Mesenchymal stem cell (in vitro differentiated cells and primary cell): ENCODE data around the gene EEF1AKMT1.

Source experiments
- DNase-seq: peaks from one replicate; pipeline ENCODE4 v3.0.0-alpha.2; 2013
- H2AFZ ChIP-seq: one replicate; pipeline ENCODE4 v1.6.1; 2013; ENCODE audit warnings: low read depth, mild to moderate bottlenecking, control low read depth, inconsistent platforms, low read length, moderate library complexity
- H2AK5ac ChIP-seq: 2 replicates; pipeline ENCODE4 v1.6.1; 2013; ENCODE audit warnings: low read length, moderate library complexity, mild to moderate bottlenecking, inconsistent platforms; ENCODE audit not compliant: severe bottlenecking
- H2BK120ac ChIP-seq: one replicate; pipeline ENCODE4 v1.6.1; 2013; ENCODE audit warnings: low read depth, mild to moderate bottlenecking, inconsistent platforms, low read length, moderate library complexity
- H2BK12ac ChIP-seq, 2 experiments: one replicate each; pipeline ENCODE4 v1.6.1; 2013; ENCODE audit warnings: inconsistent platforms in 2 of 2, low read length in 2 of 2, mild to moderate bottlenecking in 2 of 2, moderate library complexity in 2 of 2, control low read depth in 1 of 2
- H2BK15ac ChIP-seq: one replicate; pipeline ENCODE4 v1.6.1; 2013; ENCODE audit warnings: mild to moderate bottlenecking, low read depth, inconsistent platforms; ENCODE audit not compliant: poor library complexity, severe bottlenecking
- H2BK5ac ChIP-seq: 2 replicates; pipeline ENCODE4 v1.6.1; 2013; ENCODE audit warnings: low read depth, mild to moderate bottlenecking, low read length, control low read depth, inconsistent platforms; ENCODE audit not compliant: poor library complexity, severe bottlenecking
- H3K14ac ChIP-seq, 2 experiments: one replicate each; pipeline ENCODE4 v1.6.1; 2013; ENCODE audit warnings: inconsistent platforms in 2 of 2, low read length in 2 of 2, control low read depth in 1 of 2, mild to moderate bottlenecking in 1 of 2, moderate library complexity in 1 of 2
- H3K18ac ChIP-seq, 2 experiments: one replicate each; pipeline ENCODE4 v1.6.1; 2013; ENCODE audit warnings: inconsistent platforms in 2 of 2, low read length in 2 of 2, control low read depth in 1 of 2, low read depth in 1 of 2, mild to moderate bottlenecking in 1 of 2
- H3K23ac ChIP-seq, 2 experiments: one replicate each; pipeline ENCODE4 v1.6.1; 2013; ENCODE audit warnings: inconsistent platforms in 2 of 2, low read length in 2 of 2, mild to moderate bottlenecking in 2 of 2, moderate library complexity in 2 of 2, control low read depth in 1 of 2
- H3K27ac ChIP-seq: 2 replicates; pipeline ENCODE4 v1.5.1; 2013; ENCODE audit warnings: mild to moderate bottlenecking, moderate library complexity, low read length, control low read depth, inconsistent platforms; ENCODE audit not compliant: poor library complexity, severe bottlenecking
- H3K27me3 ChIP-seq, 2 experiments: 2 replicates each; pipeline versions ENCODE4 v1.6.1 to v1.7.0; 2013; ENCODE audit warnings: low read length in 2 of 2, mild to moderate bottlenecking in 2 of 2, moderate library complexity in 2 of 2, control low read depth in 1 of 2, inconsistent platforms in 1 of 2; ENCODE audit not compliant: control insufficient read depth in 1 of 2, insufficient read depth in 1 of 2
- H3K36me3 ChIP-seq, 2 experiments: 2 replicates each; pipeline versions ENCODE4 v1.6.1 to v1.7.0; 2013; ENCODE audit warnings: low read length in 2 of 2, control low read depth in 1 of 2, inconsistent platforms in 1 of 2, low read depth in 1 of 2, mild to moderate bottlenecking in 1 of 2; ENCODE audit not compliant: insufficient read depth in 2 of 2, control insufficient read depth in 1 of 2
- H3K4ac ChIP-seq, 2 experiments: one replicate each; pipeline ENCODE4 v1.6.1; 2013; ENCODE audit warnings: inconsistent platforms in 2 of 2, low read length in 2 of 2, mild to moderate bottlenecking in 2 of 2, moderate library complexity in 2 of 2, control low read depth in 1 of 2, low read depth in 1 of 2
- H3K4me1 ChIP-seq: 2 replicates; pipeline ENCODE4 v1.6.1; 2013; ENCODE audit warnings: low read depth, low read length, control low read depth; ENCODE audit not compliant: control insufficient read depth, insufficient read depth
- H3K4me2 ChIP-seq: 2 replicates; pipeline ENCODE4 v1.6.1; 2013; ENCODE audit warnings: low read length, mild to moderate bottlenecking, inconsistent platforms; ENCODE audit not compliant: poor library complexity, severe bottlenecking
- H3K4me3 ChIP-seq, 2 experiments: 2 replicates each; pipeline versions ENCODE4 v1.5.1 to v1.7.0; 2013; ENCODE audit warnings: low read length in 2 of 2, mild to moderate bottlenecking in 2 of 2, control low read depth in 1 of 2, low read depth in 1 of 2; ENCODE audit not compliant: insufficient read depth in 1 of 2
- H3K79me1 ChIP-seq: replicated peaks from 2 replicates; pipeline ENCODE4 v1.6.1; 2013; ENCODE audit warnings: mild to moderate bottlenecking, control low read depth, low read length, inconsistent platforms; ENCODE audit not compliant: poor library complexity, severe bottlenecking
- H3K9ac ChIP-seq: 2 replicates; pipeline ENCODE4 v1.7.0; 2013; ENCODE audit warnings: mild to moderate bottlenecking, low read length, moderate library complexity
- H3K9me3 ChIP-seq: 2 replicates; pipeline ENCODE4 v1.7.0; 2013; ENCODE audit warnings: mild to moderate bottlenecking, low read length; ENCODE audit not compliant: control insufficient read depth
- H4K8ac ChIP-seq: one replicate; pipeline ENCODE4 v1.6.1; 2013; ENCODE audit warnings: inconsistent platforms, mild to moderate bottlenecking, low read length, moderate library complexity
- H4K91ac ChIP-seq: one replicate; pipeline ENCODE4 v1.6.1; 2013; ENCODE audit warnings: mild to moderate bottlenecking, low read length, inconsistent platforms
- WGBS: methylation state at CpG from one replicate; pipeline ENCODE4 v1.1.7; 2013; ENCODE audit warnings: mixed read lengths; 5-methylcytosine and 5-hydroxymethylcytosine counted together

The EEF1AKMT1 gene

DNA sequence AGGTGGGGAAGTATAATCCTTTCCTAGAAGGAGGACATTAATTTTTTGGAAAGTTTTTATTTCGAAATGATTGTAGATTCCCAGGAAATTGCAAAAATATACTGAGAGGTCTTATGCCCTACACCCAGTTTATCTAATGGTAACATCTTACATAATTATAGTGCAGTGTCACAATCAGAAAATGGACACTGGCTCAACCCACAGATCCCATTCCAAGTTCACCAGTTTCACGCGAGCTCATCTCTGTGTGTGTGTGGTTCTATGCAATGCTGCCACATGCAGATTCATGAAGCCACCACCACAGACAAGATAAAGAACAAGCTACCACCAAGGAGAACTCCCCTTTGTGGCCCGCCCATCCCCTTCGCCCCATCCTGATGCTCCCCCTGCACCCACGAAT is 45.9 kb downstream of the EEF1AKMT1 start:
- H3K4me2 ChIP-seq: no peak overlapping the region
- H4K8ac ChIP-seq: no peak overlapping the region
- H2BK5ac ChIP-seq: no peak overlapping the region
- no peak overlapping the region for H3K14ac ChIP-seq
- H3K18ac ChIP-seq: no peak overlapping the region
- H3K9me3 ChIP-seq: no peaks in the 10 kb centered on the region
- peaks cover 2% of the 10 kb centered on the region for H3K4me1 ChIP-seq
- no peaks in the 10 kb centered on the region for H3K79me1 ChIP-seq
- no peak overlapping the region for H3K23ac ChIP-seq
- no peak for DNase-seq
- H2BK15ac ChIP-seq: no peak overlapping the region
- H2BK12ac ChIP-seq: no peak overlapping the region
- H2AK5ac ChIP-seq: no peak overlapping the region
- no peak overlapping the region for H3K4ac ChIP-seq
- no peaks in the 10 kb centered on the region for H3K27me3 ChIP-seq
- no peak overlapping the region for H3K4me3 ChIP-seq
- no peak overlapping the region for H2BK120ac ChIP-seq
- H4K91ac ChIP-seq: no peak overlapping the region
- no peak overlapping the region for H3K27ac ChIP-seq
- no peak overlapping the region for H2AFZ ChIP-seq
- peaks cover 0 to 4% of the 10 kb centered on the region in 2 experiments for H3K36me3 ChIP-seq
- no peak overlapping the region for H3K9ac ChIP-seq
- 95% methylated on average over 4 of the region's 6 CpGs for WGBS

DNA sequence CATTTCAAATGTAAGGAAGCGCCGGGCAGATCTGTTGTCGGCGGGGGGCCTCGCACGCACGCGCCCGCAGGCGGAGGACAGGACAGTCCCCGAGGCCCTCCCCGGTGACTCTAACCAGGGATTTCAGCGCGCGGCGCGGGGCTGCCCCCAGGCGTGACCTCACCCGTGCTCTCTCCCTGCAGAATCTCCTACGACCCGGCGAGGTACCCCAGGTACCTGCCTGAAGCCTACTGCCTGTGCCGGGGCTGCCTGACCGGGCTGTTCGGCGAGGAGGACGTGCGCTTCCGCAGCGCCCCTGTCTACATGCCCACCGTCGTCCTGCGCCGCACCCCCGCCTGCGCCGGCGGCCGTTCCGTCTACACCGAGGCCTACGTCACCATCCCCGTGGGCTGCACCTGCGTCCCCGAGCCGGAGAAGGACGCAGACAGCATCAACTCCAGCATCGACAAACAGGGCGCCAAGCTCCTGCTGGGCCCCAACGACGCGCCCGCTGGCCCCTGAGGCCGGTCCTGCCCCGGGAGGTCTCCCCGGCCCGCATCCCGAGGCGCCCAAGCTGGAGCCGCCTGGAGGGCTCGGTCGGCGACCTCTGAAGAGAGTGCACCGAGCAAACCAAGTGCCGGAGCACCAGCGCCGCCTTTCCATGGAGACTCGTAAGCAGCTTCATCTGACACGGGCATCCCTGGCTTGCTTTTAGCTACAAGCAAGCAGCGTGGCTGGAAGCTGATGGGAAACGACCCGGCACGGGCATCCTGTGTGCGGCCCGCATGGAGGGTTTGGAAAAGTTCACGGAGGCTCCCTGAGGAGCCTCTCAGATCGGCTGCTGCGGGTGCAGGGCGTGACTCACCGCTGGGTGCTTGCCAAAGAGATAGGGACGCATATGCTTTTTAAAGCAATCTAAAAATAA is 52.1 kb downstream of the EEF1AKMT1 start:
- peak overlapping the region; percentile 56 to 66 for H3K4me3 ChIP-seq
- peaks cover 13% of the 10 kb centered on the region for H3K4me1 ChIP-seq
- no peak overlapping the region for H2BK120ac ChIP-seq
- peaks cover 7 to 18% of the 10 kb centered on the region in 2 experiments for H3K27me3 ChIP-seq
- no peak overlapping the region for H3K27ac ChIP-seq
- no peaks in the 10 kb centered on the region for H3K36me3 ChIP-seq
- no peak overlapping the region for H2BK12ac ChIP-seq
- H2BK5ac ChIP-seq: no peak overlapping the region
- WGBS: 5% methylated on average over 76 of the region's 81 CpGs
- peak; percentile 46 for DNase-seq
- H2BK15ac ChIP-seq: no peak overlapping the region
- peak overlapping the region; percentile 96 for H3K4me2 ChIP-seq
- no peaks in the 10 kb centered on the region for H3K9me3 ChIP-seq
- H3K79me1 ChIP-seq: no peaks in the 10 kb centered on the region
- H3K4ac ChIP-seq: no peak overlapping the region
- H3K18ac ChIP-seq: no peak overlapping the region
- H4K8ac ChIP-seq: peak overlapping the region; percentile 57
- no peak overlapping the region for H2AK5ac ChIP-seq
- H2AFZ ChIP-seq: peak overlapping the region; percentile 29
- H3K14ac ChIP-seq: peak overlapping the region in 1 of 2 experiments; percentile 50
- H3K23ac ChIP-seq: peak overlapping the region in 1 of 2 experiments; percentile 90
- peak overlapping the region; percentile 30 for H3K9ac ChIP-seq
- no peak overlapping the region for H4K91ac ChIP-seq

DNA sequence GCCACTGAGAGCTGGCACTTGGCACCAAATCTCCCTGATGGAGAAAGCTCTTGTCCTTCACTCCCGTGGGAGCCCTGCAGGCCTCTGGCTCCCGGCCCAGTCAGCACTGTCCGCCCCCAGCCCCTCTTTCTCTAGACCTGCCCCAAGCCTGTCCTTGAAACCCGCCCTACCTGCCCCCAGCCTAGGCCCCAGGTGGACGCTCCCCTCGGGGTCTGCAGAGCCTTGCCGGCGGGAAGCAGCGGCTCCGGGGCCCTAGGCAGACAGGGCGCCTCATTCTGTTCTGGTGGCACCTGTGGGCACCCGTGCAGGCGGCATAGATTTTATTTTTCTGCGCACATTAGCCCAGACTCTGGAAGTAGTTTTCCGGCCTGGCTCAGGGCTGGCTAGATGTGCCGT is 52.7 kb downstream of the EEF1AKMT1 start:
- Histone ChIP-seq H3K4me2 (peak overlapping the region; percentile 96), H2BK120ac (no peak overlapping the region), H3K27me3 (peaks cover 7 to 18% of the 10 kb centered on the region in 2 experiments), H2BK5ac (no peak overlapping the region), H2BK15ac (no peak overlapping the region), H3K79me1 (no peaks in the 10 kb centered on the region), H3K4me1 (peaks cover 13% of the 10 kb centered on the region), H3K27ac (no peak overlapping the region), H2AFZ (no peak overlapping the region), H4K91ac (no peak overlapping the region), H3K23ac (peak overlapping the region in 1 of 2 experiments; percentile 55), H4K8ac (no peak overlapping the region), H3K14ac (no peak overlapping the region), H2BK12ac (no peak overlapping the region), H2AK5ac (no peak overlapping the region), H3K9ac (no peak overlapping the region), H3K4me3 (no peak overlapping the region), H3K36me3 (no peaks in the 10 kb centered on the region), H3K4ac (no peak overlapping the region), H3K9me3 (no peaks in the 10 kb centered on the region), H3K18ac (no peak overlapping the region)
- DNase-seq: no peak
- WGBS: 62% methylated on average over 16 of the region's 16 CpGs

DNA sequence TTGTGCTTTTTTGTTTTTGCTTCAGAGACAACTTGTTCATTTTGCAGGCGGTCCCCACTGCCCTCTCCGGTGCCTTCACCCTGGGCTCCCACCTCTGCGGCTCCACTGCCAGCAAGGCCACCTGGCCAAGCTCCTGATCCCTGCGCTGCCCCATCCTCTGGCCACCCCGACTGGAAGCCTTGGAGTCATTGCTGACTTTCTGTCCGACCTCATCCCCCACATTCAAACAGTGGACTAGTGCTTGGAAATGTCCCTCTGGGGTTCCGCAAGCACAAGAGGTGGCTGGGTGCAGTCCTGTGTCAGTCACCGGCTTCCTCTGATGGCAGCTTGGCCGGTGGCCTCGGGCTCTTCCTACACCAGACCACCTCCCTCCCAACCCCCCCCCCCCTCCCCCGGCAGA is 53.3 kb downstream of the EEF1AKMT1 start:
- Histone ChIP-seq H2BK120ac (no peak overlapping the region), H2AFZ (no peak overlapping the region), H2BK15ac (no peak overlapping the region), H3K27me3 (peaks cover 7 to 18% of the 10 kb centered on the region in 2 experiments), H3K36me3 (no peaks in the 10 kb centered on the region), H3K4ac (no peak overlapping the region), H3K79me1 (no peaks in the 10 kb centered on the region), H3K23ac (no peak overlapping the region), H3K9ac (no peak overlapping the region), H2BK5ac (no peak overlapping the region), H3K4me2 (no peak overlapping the region), H2BK12ac (no peak overlapping the region), H4K8ac (no peak overlapping the region), H3K4me3 (no peak overlapping the region), H3K14ac (no peak overlapping the region), H3K4me1 (peaks cover 13% of the 10 kb centered on the region), H4K91ac (no peak overlapping the region), H2AK5ac (no peak overlapping the region), H3K9me3 (no peaks in the 10 kb centered on the region), H3K27ac (no peak overlapping the region), H3K18ac (no peak overlapping the region)
- DNase-seq: no peak
- WGBS: 96% methylated on average over 10 of the region's 11 CpGs
